ENCODE data around the gene DGKI. TPM values are rescaled to one million over a fixed set of nuclear protein-coding genes. Genes with fewer than 3 reads are reported as not detected.

DGKI gene
- total RNA-seq, 4 donors from 2014 or later = 0.98 to 7.3 (median 2.7) TPM

- no peak for TF ChIP-seq CTCF (IDR thresholded peaks at IDR 0.05; ENCODE audit: low read depth)
Observed at GRCh38 chr7:137696376-137696775, 150.4 kb downstream of the DGKI start.

- no peak for TF ChIP-seq CTCF (IDR thresholded peaks at IDR 0.05; ENCODE audit: low read depth)
Observed at GRCh38 chr7:137695942-137696341, 150.8 kb downstream of the DGKI start.

GRCh38 chr7:137695494-137695893 lies 151.3 kb downstream of the DGKI start:
- TF ChIP-seq CTCF (IDR thresholded peaks at IDR 0.05; ENCODE audit: low read depth) = no peak

GRCh38 chr7:137694405-137694804 lies 152.4 kb downstream of the DGKI start:
- TF ChIP-seq CTCF (IDR thresholded peaks at IDR 0.05; ENCODE audit: low read depth) = no peak

- no peak for TF ChIP-seq CTCF (IDR thresholded peaks at IDR 0.05; ENCODE audit: low read depth)
Observed at GRCh38 chr7:137692399-137692798, 154.4 kb downstream of the DGKI start.

- TF ChIP-seq CTCF (IDR thresholded peaks at IDR 0.05; ENCODE audit: low read depth) = no peak
Observed at GRCh38 chr7:137691566-137691965, 155.2 kb downstream of the DGKI start.

GRCh38 chr7:137690635-137691034 lies 156.1 kb downstream of the DGKI start:
- TF ChIP-seq CTCF (IDR thresholded peaks at IDR 0.05; ENCODE audit: low read depth) = no peak

All from subcutaneous adipose tissue (tissue), 4 donors.